ENCODE data around the gene VSX2. TPM values are rescaled to one million over a fixed set of nuclear protein-coding genes. Genes with fewer than 3 reads are reported as not detected.
"Not testable (repeated sequence)": the region's sequence is repeated elsewhere in the genome, so short reads cannot be mapped to it uniquely, and the experiment has no call there.

Gene VSX2
- total RNA-seq, 1 experiment from 2014 or later: not detected

- Mint-ChIP-seq H3K9me3 (ENCODE audit: low read depth, unreplicated experiment) (no peaks in the 10 kb centered on the region), H3K36me3 (ENCODE audit: insufficient read depth, unreplicated experiment) (no peaks in the 10 kb centered on the region), H3K4me3 (ENCODE audit: low read depth, unreplicated experiment) (peak overlapping the region; percentile 27), H3K27me3 (ENCODE audit: unreplicated experiment) (peaks cover 7% of the 10 kb centered on the region), H3K27ac (ENCODE audit: unreplicated experiment) (peak overlapping the region; percentile 80), H3K4me1 (ENCODE audit: low read depth, unreplicated experiment) (peaks cover 14% of the 10 kb centered on the region)
- intact Hi-C loops (cut with micrococcal nuclease; ENCODE audit: unreplicated experiment): no loop called here
- no peak for TF ChIP-seq CTCF (IDR thresholded peaks at IDR 0.05; ENCODE audit: unreplicated experiment)
- CTCF ChIA-PET: no interaction called here
- DNase-seq: peak; percentile 27
- no TSS peak for BruUV-seq (replicated peaks)
Observed at GRCh38 chr14:74265301-74265965, 26.2 kb downstream of the VSX2 start.

GRCh38 chr14:74267588-74267987 is 28.3 kb downstream of the VSX2 start:
- Mint-ChIP-seq H3K36me3 (ENCODE audit: insufficient read depth, unreplicated experiment) (no peaks in the 10 kb centered on the region), H3K4me1 (ENCODE audit: low read depth, unreplicated experiment) (peaks cover 14% of the 10 kb centered on the region), H3K27ac (ENCODE audit: unreplicated experiment) (no peak overlapping the region), H3K9me3 (ENCODE audit: low read depth, unreplicated experiment) (no peaks in the 10 kb centered on the region), H3K27me3 (ENCODE audit: unreplicated experiment) (no peaks in the 10 kb centered on the region), H3K4me3 (ENCODE audit: low read depth, unreplicated experiment) (no peak overlapping the region)
- no TSS peak for BruUV-seq (replicated peaks)
- CTCF ChIA-PET: no interaction called here
- TF ChIP-seq CTCF (IDR thresholded peaks at IDR 0.05; ENCODE audit: unreplicated experiment): no peak
- no peak for DNase-seq
- intact Hi-C loops (cut with micrococcal nuclease; ENCODE audit: unreplicated experiment): no loop called here

GRCh38 chr14:74270382-74271177 is 31.3 kb downstream of the VSX2 start:
- H3K27ac Mint-ChIP-seq (ENCODE audit: unreplicated experiment); H3K9me3 Mint-ChIP-seq (ENCODE audit: low read depth, unreplicated experiment); H3K4me3 Mint-ChIP-seq (ENCODE audit: low read depth, unreplicated experiment); H3K36me3 Mint-ChIP-seq (ENCODE audit: insufficient read depth, unreplicated experiment); intact Hi-C loops (cut with micrococcal nuclease; ENCODE audit: unreplicated experiment); BruUV-seq (replicated peaks); H3K27me3 Mint-ChIP-seq (ENCODE audit: unreplicated experiment): not testable (repeated sequence)
- H3K4me1 Mint-ChIP-seq (ENCODE audit: low read depth, unreplicated experiment): peaks cover 14% of the 10 kb centered on the region
- CTCF ChIA-PET: interaction anchor here (0.7 kb wide), 2 partner anchors 41 to 88 kb away, joined by 4 to 7 read pairs; no protein-coding TSS in a partner anchor
- DNase-seq: peak; percentile 34

GRCh38 chr14:74271365-74271764 is 32.1 kb downstream of the VSX2 start:
- H3K9me3 Mint-ChIP-seq (ENCODE audit: low read depth, unreplicated experiment): no peaks in the 10 kb centered on the region

More at GRCh38 chr14:74271365-74271764, 32.1 kb downstream of the VSX2 start:
- intact Hi-C loops (cut with micrococcal nuclease; ENCODE audit: unreplicated experiment): no loop called here
- H3K4me3 Mint-ChIP-seq (ENCODE audit: low read depth, unreplicated experiment): no peak overlapping the region
- no peak for DNase-seq
- TF ChIP-seq CTCF (IDR thresholded peaks at IDR 0.05; ENCODE audit: unreplicated experiment): no peak
- peaks cover 13% of the 10 kb centered on the region for H3K4me1 Mint-ChIP-seq (ENCODE audit: low read depth, unreplicated experiment)
- no peaks in the 10 kb centered on the region for H3K27me3 Mint-ChIP-seq (ENCODE audit: unreplicated experiment)
- peaks cover 5% of the 10 kb centered on the region for H3K36me3 Mint-ChIP-seq (ENCODE audit: insufficient read depth, unreplicated experiment)
- H3K27ac Mint-ChIP-seq (ENCODE audit: unreplicated experiment): no peak overlapping the region
- CTCF ChIA-PET: no interaction called here
- BruUV-seq (replicated peaks): no TSS peak

Data from Calu3 (cell line).